ENCODE measurements around the gene LDLRAD4. TPM values are rescaled to one million over a fixed set of nuclear protein-coding genes. Genes with fewer than 3 reads are reported as not detected.

Gene LDLRAD4
- total and polyA plus RNA-seq, 8 donors = 14.1 to 26.6 (median 18.8) TPM

DNA sequence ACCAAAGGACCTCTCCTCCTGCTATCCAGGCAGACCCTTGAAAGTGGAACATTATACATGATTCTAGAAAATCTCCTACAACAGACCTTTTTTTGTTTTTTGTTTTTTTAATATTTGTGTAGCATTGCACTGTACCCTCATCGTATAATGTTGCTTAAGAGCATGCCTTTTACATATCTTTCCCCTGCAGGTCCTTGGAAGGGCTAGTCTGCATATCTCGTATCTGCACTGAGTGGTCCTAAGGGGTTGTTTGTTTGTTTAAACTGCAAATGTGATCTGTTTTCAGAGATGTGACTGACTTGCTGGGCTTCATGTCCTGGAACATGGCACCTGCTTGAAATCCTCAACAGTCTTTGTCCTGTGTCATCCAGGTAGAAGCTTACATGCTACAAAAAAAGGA lies 303.7 kb downstream of the LDLRAD4 start:
- no peak for TF ChIP-seq CTCF (IDR thresholded peaks at IDR 0.05)
- Histone ChIP-seq H3K9me3 (peaks cover 0 to 10% of the 10 kb centered on the region in 2 donors), H3K27me3 (no peaks in the 10 kb centered on the region), H3K4me1 (peaks cover 0 to 3% of the 10 kb centered on the region in 2 donors), H3K27ac (no peak overlapping the region), H3K4me3 (no peak overlapping the region), H3K36me3 (no peaks in the 10 kb centered on the region)
- DNase-seq (no peak), ATAC-seq (no peak)
- intact Hi-C loops (cut with DNase I) = no loop called here

GRCh38 chr18:13522861-13523660 lies 304.5 kb downstream of the LDLRAD4 start:
- Histone ChIP-seq H3K4me1 (peaks cover 0 to 3% of the 10 kb centered on the region in 2 donors), H3K9me3 (peaks cover 0 to 8% of the 10 kb centered on the region in 2 donors), H3K4me3 (no peak overlapping the region), H3K27ac (no peak overlapping the region), H3K36me3 (no peaks in the 10 kb centered on the region), H3K27me3 (no peaks in the 10 kb centered on the region)
- DNase-seq (no peak), ATAC-seq (no peak)
- no peak for TF ChIP-seq CTCF (IDR thresholded peaks at IDR 0.05)
- intact Hi-C loops (cut with DNase I) = no loop called here

DNA sequence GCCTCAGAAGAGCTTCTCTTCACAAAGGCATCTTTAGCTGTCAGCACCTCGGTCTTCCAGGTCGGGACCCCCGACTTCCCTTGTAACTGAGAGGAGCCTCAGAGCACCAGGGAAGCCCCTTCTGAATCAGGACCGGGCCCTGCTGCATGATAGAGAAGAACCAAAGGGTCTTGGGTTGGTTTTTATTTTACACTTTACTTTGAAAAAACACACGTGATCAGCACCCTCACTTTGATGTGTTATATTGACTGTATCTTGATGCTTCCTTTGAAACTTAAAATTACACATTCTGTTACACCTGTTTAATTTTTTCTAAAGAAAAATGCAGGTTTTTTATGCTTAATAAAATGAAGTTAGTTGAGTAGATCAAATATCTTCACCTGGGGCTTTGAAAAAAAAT lies 305.5 kb downstream of the LDLRAD4 start:
- no peaks in the 10 kb centered on the region for H3K36me3 ChIP-seq
- no peak overlapping the region for H3K27ac ChIP-seq
- H3K9me3 ChIP-seq = no peaks in the 10 kb centered on the region
- ATAC-seq (no peak), DNase-seq (no peak)
- H3K4me3 ChIP-seq = no peak overlapping the region
- H3K27me3 ChIP-seq = no peaks in the 10 kb centered on the region
- H3K4me1 ChIP-seq = peaks cover 0 to 3% of the 10 kb centered on the region in 2 donors
- intact Hi-C loops (cut with DNase I) = no loop called here
- TF ChIP-seq CTCF (IDR thresholded peaks at IDR 0.05) = no peak

GRCh38 chr18:13524811-13525210 lies 306.3 kb downstream of the LDLRAD4 start:
- H3K4me3 ChIP-seq = no peak overlapping the region
- H3K27me3 ChIP-seq = no peaks in the 10 kb centered on the region
- H3K9me3 ChIP-seq = no peaks in the 10 kb centered on the region
- no peak for ATAC-seq
- intact Hi-C loops (cut with DNase I) = no loop called here
- no peak for TF ChIP-seq CTCF (IDR thresholded peaks at IDR 0.05)
- H3K36me3 ChIP-seq = no peaks in the 10 kb centered on the region
- no peak for DNase-seq
- peaks cover 0 to 3% of the 10 kb centered on the region in 2 donors for H3K4me1 ChIP-seq
- H3K27ac ChIP-seq = no peak overlapping the region

DNA sequence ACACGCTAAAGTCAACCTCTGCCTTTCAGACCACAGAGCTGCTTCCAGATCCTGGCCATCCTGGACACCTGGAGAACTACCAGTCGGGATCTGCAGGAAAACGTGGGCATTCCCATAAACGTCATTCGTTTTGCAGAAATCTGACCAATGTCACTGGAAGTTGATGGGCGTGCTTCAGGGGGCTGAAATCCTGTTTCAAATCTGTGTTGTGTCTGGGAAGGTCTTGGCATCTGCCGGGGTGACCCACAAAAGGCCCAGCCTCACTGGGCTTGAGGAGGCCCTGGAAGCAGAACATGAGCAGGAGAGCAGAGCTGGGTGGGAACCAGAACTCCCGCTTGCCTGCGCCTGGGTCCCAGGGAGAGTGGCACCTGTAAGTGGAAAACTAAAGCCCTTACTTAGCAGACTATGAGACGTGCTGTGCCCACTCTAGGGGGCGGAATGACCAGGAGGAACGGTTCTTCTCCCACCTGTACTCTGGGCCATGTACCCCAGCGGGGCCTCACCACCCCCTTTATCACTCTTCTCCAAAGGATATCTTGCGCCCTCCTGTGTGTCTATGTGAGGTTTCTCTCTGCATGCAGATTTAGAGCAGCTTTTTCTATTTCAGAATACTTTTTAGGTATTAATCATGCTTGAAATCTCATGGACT lies 306.9 kb downstream of the LDLRAD4 start:
- H3K36me3 ChIP-seq = no peaks in the 10 kb centered on the region
- H3K9me3 ChIP-seq = no peaks in the 10 kb centered on the region
- no peak for TF ChIP-seq CTCF (IDR thresholded peaks at IDR 0.05)
- H3K27me3 ChIP-seq = no peaks in the 10 kb centered on the region
- ATAC-seq (no peak), DNase-seq (no peak)
- H3K4me1 ChIP-seq = peaks cover 0 to 9% of the 10 kb centered on the region in 2 donors
- no peak overlapping the region for H3K4me3 ChIP-seq
- intact Hi-C loops (cut with DNase I) = no loop called here
- H3K27ac ChIP-seq = no peak overlapping the region
